Measurements from ENCODE around the gene ARL4A. TPM values are rescaled to one million over a fixed set of nuclear protein-coding genes. Genes with fewer than 3 reads are reported as not detected.
A peak's percentile ranks its signal among the peaks of the same experiment; 100 is the strongest.

ARL4A gene
- total and polyA plus RNA-seq, 9 of the 15 experiments (the other 6 are each of a cell fraction or from before 2014, with no cell fraction given): 118 to 688 (median 172) TPM

GRCh38 chr7:12728192-12728538 lies 40.7 kb downstream of the ARL4A start (continued):
- TF ChIP-seq DMBX1 (CRISPR knock-in tag; IDR thresholded peaks at IDR 0.05; ENCODE audit: borderline replicate concordance) (peak; percentile 93), ZNF277 (CRISPR knock-in tag; IDR thresholded peaks at IDR 0.05; ENCODE audit: borderline replicate concordance) (no peak), ZNF12 (CRISPR knock-in tag; IDR thresholded peaks at IDR 0.05) (no peak), RBFOX2 (IDR thresholded peaks at IDR 0.05; ENCODE audit: low read depth, low read length) (no peak), MLX (CRISPR knock-in tag; conservative IDR thresholded peaks at IDR 0.05) (no peak), BHLHE40 (IDR thresholded peaks at IDR 0.05; ENCODE audit: low read length) (no peak), TCFL5 (CRISPR knock-in tag; conservative IDR thresholded peaks at IDR 0.05) (peak; percentile 71; the same call in 1 of the 2 replicates), ZKSCAN1 (IDR thresholded peaks at IDR 0.05; ENCODE audit: low read depth, low read length) (no peak), ZNF311 (CRISPR knock-in tag; IDR thresholded peaks at IDR 0.05) (peak; percentile 83), DDX20 (tag; IDR thresholded peaks at IDR 0.05; ENCODE audit: low read depth) (peak; percentile 43; the same call in 1 of the 2 replicates), ZNF347 (CRISPR knock-in tag; IDR thresholded peaks at IDR 0.05; ENCODE audit: low read depth) (no peak), ZNF398 (CRISPR knock-in tag; IDR thresholded peaks at IDR 0.05) (no peak), ZNF589 (CRISPR knock-in tag; IDR thresholded peaks at IDR 0.05; ENCODE audit: low read depth) (peak; percentile 40), ZFX (CRISPR knock-in tag; IDR thresholded peaks at IDR 0.05) (peak; percentile 30; the same call in 1 of the 2 replicates), ZC3H11A (IDR thresholded peaks at IDR 0.05; ENCODE audit: low read depth, low read length) (no peak), MAZ (CRISPR knock-in tag; conservative IDR thresholded peaks at IDR 0.05 in 1 of 2, IDR thresholded peaks at IDR 0.05 in 1 of 2) (no peak; a peak in 1 of 4 replicates), GTF2A2 (tag; IDR thresholded peaks at IDR 0.05) (peak; percentile 18), MEF2D (tag; conservative IDR thresholded peaks at IDR 0.05; ENCODE audit: low read depth) (0 out of 2 replicates have a peak, but pooled peaks have one; percentile 27), CXXC5 (CRISPR knock-in tag; IDR thresholded peaks at IDR 0.05) (peak; percentile 50), ZNF146 (CRISPR knock-in tag; IDR thresholded peaks at IDR 0.05; ENCODE audit: unreplicated experiment) (no peak), MECOM (CRISPR knock-in tag; IDR thresholded peaks at IDR 0.05) (0 out of 2 replicates have a peak, but pooled peaks have one; percentile 23), ZNF449 (CRISPR knock-in tag; IDR thresholded peaks at IDR 0.05) (peak; percentile 35; the same call in 1 of the 2 replicates)
